ACC112 (cell line): ENCODE results near the gene HOXC13.

Source experiments
- H2AFZ ChIP-seq: fragments of 200-600 bp; sonication (generic); one replicate; pipeline ENCODE4 v1.6.0; 2017; ENCODE audit warnings: antibody characterized with exemption, low read length; ENCODE audit not compliant: unreplicated experiment
- H3K27ac ChIP-seq: fragments of 200-600 bp; sonication (generic); 2 replicates; pipeline ENCODE4 v1.5.1; 2014; ENCODE audit warnings: low read depth, mild to moderate bottlenecking, antibody characterized with exemption, low read length, moderate library complexity
- H3K27me3 ChIP-seq: fragments of 200-600 bp; sonication (generic); 2 replicates; pipeline ENCODE4 v1.6.1; 2014; ENCODE audit warnings: mild to moderate bottlenecking, antibody characterized with exemption, low read length, moderate library complexity, mixed read lengths; ENCODE audit not compliant: insufficient read depth
- H3K36me3 ChIP-seq: fragments of 200-600 bp; sonication (generic); 2 replicates; pipeline ENCODE4 v1.6.1; 2016; ENCODE audit warnings: mild to moderate bottlenecking, antibody characterized with exemption, low read length, moderate library complexity, mixed read lengths; ENCODE audit not compliant: insufficient read depth
- H3K4me1 ChIP-seq: fragments of 200-600 bp; sonication (generic); one replicate; pipeline ENCODE4 v1.6.1; 2016; ENCODE audit warnings: low read length, mixed read lengths; ENCODE audit not compliant: insufficient read depth, unreplicated experiment, control insufficient read depth
- H3K4me3 ChIP-seq: fragments of 200-600 bp; sonication (generic); 2 replicates; pipeline ENCODE4 v1.5.1; 2014; ENCODE audit warnings: mild to moderate bottlenecking, low read depth, low read length
- H3K79me2 ChIP-seq: fragments of 200-600 bp; sonication (generic); one replicate; pipeline ENCODE4 v1.6.0; 2016; ENCODE audit warnings: low read length; ENCODE audit not compliant: control insufficient read depth, unreplicated experiment, insufficient read depth

The HOXC13 gene

GRCh38 chr12:53938326-53939140 lies at the start of gene HOXC13:
Gene HOXC13, plus strand, starts transcription at chr12:53938831. Its CDS starts 76 bp downstream, at chr12:53938907.
- no peaks in the 10 kb centered on the region for H3K36me3 ChIP-seq
- no peaks in the 10 kb centered on the region for H3K79me2 ChIP-seq
- H3K27ac ChIP-seq = no peak within 1 kb of the TSS
- peaks cover 100% of the 10 kb centered on the region for H3K27me3 ChIP-seq
- H3K4me1 ChIP-seq = no peaks in the 10 kb centered on the region
- H3K4me3 ChIP-seq = no peak within 1 kb of the TSS
- H2AFZ ChIP-seq = no peak within 1 kb of the TSS

- Histone ChIP-seq H3K27ac (no peak overlapping the region), H3K4me1 (no peaks in the 10 kb centered on the region), H3K27me3 (peaks cover 94% of the 10 kb centered on the region), H3K4me3 (no peak overlapping the region), H2AFZ (no peak overlapping the region), H3K36me3 (no peaks in the 10 kb centered on the region), H3K79me2 (no peaks in the 10 kb centered on the region)
Measured at GRCh38 chr12:53890081-53890480, 48.5 kb upstream of the HOXC13 start.

- H3K27ac ChIP-seq = no peak overlapping the region
- no peak overlapping the region for H2AFZ ChIP-seq
- H3K4me1 ChIP-seq = no peaks in the 10 kb centered on the region
- H3K36me3 ChIP-seq = no peaks in the 10 kb centered on the region
- no peaks in the 10 kb centered on the region for H3K79me2 ChIP-seq
- H3K27me3 ChIP-seq = peaks cover 93% of the 10 kb centered on the region
- no peak overlapping the region for H3K4me3 ChIP-seq
Measured at GRCh38 chr12:53892762-53893395, 45.8 kb upstream of the HOXC13 start.

GRCh38 chr12:53899230-53899629 lies 39.4 kb upstream of the HOXC13 start:
- no peaks in the 10 kb centered on the region for H3K4me1 ChIP-seq
- H3K27me3 ChIP-seq = peaks cover 91% of the 10 kb centered on the region
- no peak overlapping the region for H3K27ac ChIP-seq
- H3K4me3 ChIP-seq = no peak overlapping the region
- no peaks in the 10 kb centered on the region for H3K36me3 ChIP-seq
- H2AFZ ChIP-seq = no peak overlapping the region
- H3K79me2 ChIP-seq = no peaks in the 10 kb centered on the region

- H2AFZ ChIP-seq = no peak overlapping the region
- H3K36me3 ChIP-seq = no peaks in the 10 kb centered on the region
- no peak overlapping the region for H3K27ac ChIP-seq
- H3K27me3 ChIP-seq = peaks cover 83% of the 10 kb centered on the region
- H3K4me3 ChIP-seq = no peak overlapping the region
- no peaks in the 10 kb centered on the region for H3K79me2 ChIP-seq
- no peaks in the 10 kb centered on the region for H3K4me1 ChIP-seq
Measured at GRCh38 chr12:53907103-53907502, 31.5 kb upstream of the HOXC13 start.

GRCh38 chr12:53916788-53917655 lies 21.6 kb upstream of the HOXC13 start:
- Histone ChIP-seq H3K4me1 (no peaks in the 10 kb centered on the region), H3K79me2 (no peaks in the 10 kb centered on the region), H3K4me3 (no peak overlapping the region), H3K27ac (no peak overlapping the region), H3K36me3 (no peaks in the 10 kb centered on the region), H2AFZ (no peak overlapping the region), H3K27me3 (peaks cover 87% of the 10 kb centered on the region)

- Histone ChIP-seq H3K4me3 (no peak overlapping the region), H3K36me3 (no peaks in the 10 kb centered on the region), H3K27ac (no peak overlapping the region), H3K79me2 (no peaks in the 10 kb centered on the region), H3K4me1 (no peaks in the 10 kb centered on the region), H3K27me3 (peaks cover 98% of the 10 kb centered on the region), H2AFZ (no peak overlapping the region)
Measured at GRCh38 chr12:53924521-53925405, 13.9 kb upstream of the HOXC13 start.

GRCh38 chr12:53927220-53928029 lies 11.2 kb upstream of the HOXC13 start:
- Histone ChIP-seq H3K27ac (no peak overlapping the region), H3K4me1 (no peaks in the 10 kb centered on the region), H3K4me3 (no peak overlapping the region), H3K36me3 (no peaks in the 10 kb centered on the region), H2AFZ (no peak overlapping the region), H3K79me2 (no peaks in the 10 kb centered on the region), H3K27me3 (peaks cover 100% of the 10 kb centered on the region)

- H3K27ac ChIP-seq = no peak overlapping the region
- H3K4me3 ChIP-seq = no peak overlapping the region
- H3K79me2 ChIP-seq = no peaks in the 10 kb centered on the region
- H3K36me3 ChIP-seq = no peaks in the 10 kb centered on the region
- no peaks in the 10 kb centered on the region for H3K4me1 ChIP-seq
- H2AFZ ChIP-seq = no peak overlapping the region
- H3K27me3 ChIP-seq = peaks cover 100% of the 10 kb centered on the region
Measured at GRCh38 chr12:53928054-53928835, 10.4 kb upstream of the HOXC13 start.
